Measurements from ENCODE around the gene FRA10AC1.

DNA sequence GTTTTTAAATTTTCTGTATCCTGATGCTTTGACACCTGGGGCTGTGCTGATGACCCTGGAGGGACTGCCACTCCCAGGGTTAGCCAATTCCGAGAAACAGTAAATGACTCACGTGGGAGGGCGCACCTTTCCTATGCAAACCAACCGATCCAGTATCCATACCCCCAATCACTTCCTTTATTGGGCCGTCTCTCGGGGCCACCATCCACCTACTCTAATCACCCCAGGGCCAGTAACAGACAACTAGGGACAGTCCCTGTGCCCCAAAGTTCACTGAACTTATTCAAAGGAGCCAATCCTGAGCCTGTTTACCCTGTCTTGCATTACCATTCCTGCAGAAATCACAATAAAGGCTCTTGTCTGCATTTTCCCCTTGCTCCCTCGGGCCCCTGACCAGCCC, 48.7 kb upstream of the FRA10AC1 start:
- TF ChIP-seq POLR2A (IDR thresholded peaks at IDR 0.05; ENCODE audit: low read length) (no peak), GATA1 (IDR thresholded peaks at IDR 0.05; ENCODE audit: low read depth, low read length) (no peak)

Data from erythroblast (primary cell).